ENCODE data around the gene GPHA2.

DNA sequence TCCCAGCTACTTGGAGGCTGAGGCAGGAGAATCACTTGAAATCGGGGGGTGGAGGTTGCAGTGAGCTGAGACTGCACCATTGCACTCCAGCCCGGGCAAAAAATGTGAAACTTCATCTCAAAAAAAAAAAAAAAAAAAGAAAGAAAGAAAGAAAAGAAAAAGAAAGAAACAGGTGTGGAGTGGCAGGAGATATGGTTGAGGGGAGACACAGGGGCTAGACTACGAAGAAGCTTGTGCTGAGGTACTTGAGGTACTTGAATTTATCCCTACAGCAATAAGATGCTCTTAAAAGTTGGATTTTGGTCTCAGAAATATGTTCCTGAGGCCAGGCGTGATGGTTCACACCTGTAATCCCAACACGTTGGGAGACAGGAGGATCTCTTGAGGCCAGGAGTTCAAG, 38.4 kb upstream of the GPHA2 start:
- TF ChIP-seq POLR2AphosphoS5 (IDR thresholded peaks at IDR 0.05; ENCODE audit: low read depth, low read length), result no peak
- no peak for TF ChIP-seq CTCF (IDR thresholded peaks at IDR 0.05)
- no peak for TF ChIP-seq EZH2phosphoT487 (IDR thresholded peaks at IDR 0.05; ENCODE audit: borderline replicate concordance, low read depth)
- no peak for TF ChIP-seq CHD2 (IDR thresholded peaks at IDR 0.05; ENCODE audit: low read length, partially characterized antibody)
- TF ChIP-seq NFIC (IDR thresholded peaks at IDR 0.05; ENCODE audit: borderline replicate concordance), result no peak
- no peak for TF ChIP-seq RAD21 (IDR thresholded peaks at IDR 0.05; ENCODE audit: low read length)
- TF ChIP-seq RXRA (IDR thresholded peaks at IDR 0.05; ENCODE audit: borderline replicate concordance, low read depth), result no peak
- no peak for TF ChIP-seq YY1 (IDR thresholded peaks at IDR 0.05; ENCODE audit: low read depth)
- TF ChIP-seq GABPA (IDR thresholded peaks at IDR 0.05; ENCODE audit: low read depth), result no peak
- TF ChIP-seq, protein P1, sequence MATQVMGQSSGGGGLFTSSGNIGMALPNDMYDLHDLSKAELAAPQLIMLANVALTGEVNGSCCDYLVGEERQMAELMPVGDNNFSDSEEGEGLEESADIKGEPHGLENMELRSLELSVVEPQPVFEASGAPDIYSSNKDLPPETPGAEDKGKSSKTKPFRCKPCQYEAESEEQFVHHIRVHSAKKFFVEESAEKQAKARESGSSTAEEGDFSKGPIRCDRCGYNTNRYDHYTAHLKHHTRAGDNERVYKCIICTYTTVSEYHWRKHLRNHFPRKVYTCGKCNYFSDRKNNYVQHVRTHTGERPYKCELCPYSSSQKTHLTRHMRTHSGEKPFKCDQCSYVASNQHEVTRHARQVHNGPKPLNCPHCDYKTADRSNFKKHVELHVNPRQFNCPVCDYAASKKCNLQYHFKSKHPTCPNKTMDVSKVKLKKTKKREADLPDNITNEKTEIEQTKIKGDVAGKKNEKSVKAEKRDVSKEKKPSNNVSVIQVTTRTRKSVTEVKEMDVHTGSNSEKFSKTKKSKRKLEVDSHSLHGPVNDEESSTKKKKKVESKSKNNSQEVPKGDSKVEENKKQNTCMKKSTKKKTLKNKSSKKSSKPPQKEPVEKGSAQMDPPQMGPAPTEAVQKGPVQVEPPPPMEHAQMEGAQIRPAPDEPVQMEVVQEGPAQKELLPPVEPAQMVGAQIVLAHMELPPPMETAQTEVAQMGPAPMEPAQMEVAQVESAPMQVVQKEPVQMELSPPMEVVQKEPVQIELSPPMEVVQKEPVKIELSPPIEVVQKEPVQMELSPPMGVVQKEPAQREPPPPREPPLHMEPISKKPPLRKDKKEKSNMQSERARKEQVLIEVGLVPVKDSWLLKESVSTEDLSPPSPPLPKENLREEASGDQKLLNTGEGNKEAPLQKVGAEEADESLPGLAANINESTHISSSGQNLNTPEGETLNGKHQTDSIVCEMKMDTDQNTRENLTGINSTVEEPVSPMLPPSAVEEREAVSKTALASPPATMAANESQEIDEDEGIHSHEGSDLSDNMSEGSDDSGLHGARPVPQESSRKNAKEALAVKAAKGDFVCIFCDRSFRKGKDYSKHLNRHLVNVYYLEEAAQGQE (IDR thresholded peaks at IDR 0.05; ENCODE audit: low read depth, low read length), result no peak
- TF ChIP-seq JUND (IDR thresholded peaks at IDR 0.05), result no peak
- TF ChIP-seq TAF1 (IDR thresholded peaks at IDR 0.05; ENCODE audit: borderline replicate concordance, low read depth, low read length), result no peak
- no peak for TF ChIP-seq MEF2A (IDR thresholded peaks at IDR 0.05; ENCODE audit: borderline replicate concordance, low read depth)
- TF ChIP-seq RCOR1 (IDR thresholded peaks at IDR 0.05; ENCODE audit: low read length), result no peak
